ENCODE measurements around the gene TMEM82.

- no peak for TF ChIP-seq CTCF (IDR thresholded peaks at IDR 0.05; ENCODE audit: low read depth, low read length)
- no peak for TF ChIP-seq EZH2phosphoT487 (IDR thresholded peaks at IDR 0.05; ENCODE audit: low read depth)
Measured at GRCh38 chr1:15733726-15734226, 8.5 kb upstream of the TMEM82 start.
